Activated CD8-positive, alpha-beta memory T cell treated with anti-CD3 and anti-CD28 coated beads for 36 hours (primary cell): ENCODE results near the gene PTTG1. TPM values are rescaled to one million over a fixed set of nuclear protein-coding genes. Genes with fewer than 3 reads are reported as not detected.

Source experiments
- CTCF ChIA-PET: fragments of 350-600 bp; sonication (Branson Sonifier 250); formaldehyde crosslinking; loops from one replicate; lab custom pipeline; 2021; ENCODE audit warnings: antibody characterized with exemption; lab: Charles Lee
- POLR2A ChIA-PET: fragments of 350-600 bp; sonication (Branson Sonifier 250); formaldehyde crosslinking; loops from one replicate; lab custom pipeline; 2021; ENCODE audit warnings: antibody characterized with exemption; lab: Charles Lee
- total RNA-seq, 2 experiments: library from RNA; stranded (reverse); gene quantifications; one replicate each; pipeline ENCODE4 v1.2.3, GENCODE V29; 2021

PTTG1 gene
- total RNA-seq, 2 experiments from 2014 or later, result 103 to 106 TPM

- POLR2A ChIA-PET, result interaction anchor here (0.8 to 1.5 kb wide), 2 partner anchors 9 to 10 kb away, joined by 3 read pairs; no protein-coding TSS in a partner anchor
Observed at GRCh38 chr5:160478163-160478562, 56.5 kb downstream of the PTTG1 start.

More at GRCh38 chr5:160478163-160478562, 56.5 kb downstream of the PTTG1 start:
- CTCF ChIA-PET, result interaction anchor here (0.8 to 1.5 kb wide), 2 partner anchors 10 to 40 kb away, joined by 3 to 6 read pairs; no protein-coding TSS in a partner anchor

Other genes with a start within 250 kb of the PTTG1 start
- not detected for gene FABP6, start 192.3 kb upstream of the PTTG1 start, total RNA-seq
- gene CCNJL, start 109.3 kb upstream of the PTTG1 start, total RNA-seq, result under 1 TPM in 1 of 2 experiments, not detected in 1; 0.13 TPM
- not detected for gene C1QTNF2, start 51.2 kb upstream of the PTTG1 start, total RNA-seq
- 1 to 10 TPM; 1.0 to 1.2 TPM for gene FAM200C, start 21.8 kb upstream of the PTTG1 start, total RNA-seq
- gene SLU7, start 2.8 kb upstream of the PTTG1 start, total RNA-seq, result 10 to 100 TPM; 37.8 to 42.0 TPM